Gastroesophageal sphincter (tissue), 3 donors: ENCODE data around the gene RAD51B.

Experiments used
- POLR2A ChIP-seq, 2 donors: fragments of 450-650 bp; IDR thresholded peaks; one replicate each; pipeline ENCODE4 v1.6.1; 2017; ENCODE audit warnings: antibody characterized with exemption in 2 of 2, mild to moderate bottlenecking in 2 of 2, moderate library complexity in 1 of 2
- TF ChIP-seq, protein P1 (sequence below), 4 experiments: fragments of 200-600 bp in 2 of 4; fragments of 450-650 bp in 2 of 4; sonication (generic) in 1 of 4; IDR thresholded peaks; one replicate each; pipeline ENCODE4 v1.5.1; 2017 to 2019; ENCODE audit warnings: antibody characterized with exemption in 4 of 4, mild to moderate bottlenecking in 2 of 4, moderate library complexity in 2 of 4

- TF ChIP-seq, protein P1, sequence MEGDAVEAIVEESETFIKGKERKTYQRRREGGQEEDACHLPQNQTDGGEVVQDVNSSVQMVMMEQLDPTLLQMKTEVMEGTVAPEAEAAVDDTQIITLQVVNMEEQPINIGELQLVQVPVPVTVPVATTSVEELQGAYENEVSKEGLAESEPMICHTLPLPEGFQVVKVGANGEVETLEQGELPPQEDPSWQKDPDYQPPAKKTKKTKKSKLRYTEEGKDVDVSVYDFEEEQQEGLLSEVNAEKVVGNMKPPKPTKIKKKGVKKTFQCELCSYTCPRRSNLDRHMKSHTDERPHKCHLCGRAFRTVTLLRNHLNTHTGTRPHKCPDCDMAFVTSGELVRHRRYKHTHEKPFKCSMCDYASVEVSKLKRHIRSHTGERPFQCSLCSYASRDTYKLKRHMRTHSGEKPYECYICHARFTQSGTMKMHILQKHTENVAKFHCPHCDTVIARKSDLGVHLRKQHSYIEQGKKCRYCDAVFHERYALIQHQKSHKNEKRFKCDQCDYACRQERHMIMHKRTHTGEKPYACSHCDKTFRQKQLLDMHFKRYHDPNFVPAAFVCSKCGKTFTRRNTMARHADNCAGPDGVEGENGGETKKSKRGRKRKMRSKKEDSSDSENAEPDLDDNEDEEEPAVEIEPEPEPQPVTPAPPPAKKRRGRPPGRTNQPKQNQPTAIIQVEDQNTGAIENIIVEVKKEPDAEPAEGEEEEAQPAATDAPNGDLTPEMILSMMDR (IDR thresholded peaks at IDR 0.05), result no peak
- TF ChIP-seq POLR2A (IDR thresholded peaks at IDR 0.05), result no peak
Observed at GRCh38 chr14:68486809-68487208, 667.2 kb downstream of the RAD51B start.
